WTC11 (cell line): ENCODE data around the gene IL36A. TPM values are rescaled to one million over a fixed set of nuclear protein-coding genes. Genes with fewer than 3 reads are reported as not detected.

Source experiments
- ATAC-seq: fragments of 200-7000 bp; cut with Tn5 transposase; 2 replicates; pipeline ENCODE4 v1.10.0; 2021; ENCODE audit warnings: mild to moderate bottlenecking, moderate library complexity
- CTCF ChIA-PET: fragments of 300-600 bp; sonication (Branson Sonifier 250); formaldehyde crosslinking; loops from one replicate; lab custom pipeline; 2021; ENCODE audit warnings: antibody characterized with exemption; lab: Charles Lee
- POLR2A ChIA-PET: fragments of 350-600 bp; sonication (Branson Sonifier 250); formaldehyde crosslinking; loops from one replicate; lab custom pipeline; 2021; ENCODE audit warnings: antibody characterized with exemption; lab: Charles Lee
- DNase-seq: peaks from one replicate; pipeline ENCODE4 v3.0.0; 2021; ENCODE audit warnings: low spot score
- H3K27ac Mint-ChIP-seq: 2 replicates; pipeline ENCODE4 v1.8.0; 2021; ENCODE audit warnings: mixed read lengths
- H3K27me3 Mint-ChIP-seq: 2 replicates; pipeline ENCODE4 v1.8.0; 2021; ENCODE audit warnings: low read depth, mild to moderate bottlenecking, moderate library complexity, mixed read lengths
- H3K36me3 Mint-ChIP-seq: 2 replicates; pipeline ENCODE4 v1.8.0; 2021; ENCODE audit warnings: mixed read lengths
- H3K4me1 Mint-ChIP-seq: 2 replicates; pipeline ENCODE4 v1.8.0; 2022; ENCODE audit warnings: mixed read lengths
- H3K4me3 Mint-ChIP-seq: 2 replicates; pipeline ENCODE4 v1.8.0; 2021; ENCODE audit warnings: mild to moderate bottlenecking, moderate library complexity, mixed read lengths
- H3K9me3 Mint-ChIP-seq: 2 replicates; pipeline ENCODE4 v1.8.0; 2021; ENCODE audit warnings: mixed read lengths
- ARID4B ChIP-seq: sonication (generic); formaldehyde crosslinking; IDR thresholded peaks from 2 replicates; pipeline ENCODE4 v1.8.0; 2023; ENCODE audit warnings: missing genetic modification reagents, mild to moderate bottlenecking, borderline replicate concordance
- E2F4 ChIP-seq: sonication (generic); formaldehyde crosslinking; IDR thresholded peaks from 2 replicates; pipeline ENCODE4 v1.8.1; 2022; ENCODE audit warnings: low read depth, mild to moderate bottlenecking, moderate library complexity, missing genetic modification reagents, borderline replicate concordance
- ERG ChIP-seq: fragments of 250-450 bp; sonication (Bioruptor Pico); IDR thresholded peaks from 2 replicates; pipeline ENCODE4 v1.8.0; 2021; ENCODE audit warnings: mild to moderate bottlenecking
- ESRRA ChIP-seq: sonication (generic); formaldehyde crosslinking; IDR thresholded peaks from 2 replicates; pipeline ENCODE4 v1.8.1; 2022; ENCODE audit warnings: mild to moderate bottlenecking, missing genetic modification reagents, borderline replicate concordance
- FOXJ3 ChIP-seq: sonication (generic); formaldehyde crosslinking; IDR thresholded peaks from 2 replicates; pipeline ENCODE4 v1.9.0; 2021; ENCODE audit warnings: missing genetic modification reagents, mild to moderate bottlenecking, borderline replicate concordance
- HMGXB4 ChIP-seq: sonication (generic); formaldehyde crosslinking; IDR thresholded peaks from 2 replicates; pipeline ENCODE4 v1.8.1; 2023; ENCODE audit warnings: mild to moderate bottlenecking, moderate library complexity, missing genetic modification reagents
- KAT7 ChIP-seq: sonication (generic); formaldehyde crosslinking; IDR thresholded peaks from 2 replicates; pipeline ENCODE4 v1.8.1; 2023; ENCODE audit warnings: missing genetic modification reagents, mild to moderate bottlenecking, borderline replicate concordance
- MAX ChIP-seq: sonication (generic); formaldehyde crosslinking; IDR thresholded peaks from 2 replicates; pipeline ENCODE4 v1.8.0; 2022; ENCODE audit warnings: mild to moderate bottlenecking, missing genetic modification reagents
- NR1H2 ChIP-seq: sonication (generic); formaldehyde crosslinking; IDR thresholded peaks from 2 replicates; pipeline ENCODE4 v1.9.0; 2021; ENCODE audit warnings: mild to moderate bottlenecking, moderate library complexity, missing genetic modification reagents
- OVOL2 ChIP-seq: fragments of 250-450 bp; sonication (Bioruptor Pico); IDR thresholded peaks from 2 replicates; pipeline ENCODE4 v1.9.0; 2021; ENCODE audit warnings: mild to moderate bottlenecking, borderline replicate concordance
- PREB ChIP-seq: sonication (generic); formaldehyde crosslinking; IDR thresholded peaks from 2 replicates; pipeline ENCODE4 v1.8.1; 2022; ENCODE audit warnings: mild to moderate bottlenecking, missing genetic modification reagents, moderate library complexity, borderline replicate concordance
- PRRX2 ChIP-seq: fragments of 250-450 bp; sonication (Bioruptor Pico); IDR thresholded peaks from 2 replicates; pipeline ENCODE4 v1.8.0; 2021; ENCODE audit warnings: mild to moderate bottlenecking
- RORB ChIP-seq: fragments of 250-450 bp; sonication (Bioruptor Pico); IDR thresholded peaks from 2 replicates; pipeline ENCODE4 v1.9.0; 2021; ENCODE audit warnings: mild to moderate bottlenecking
- TCF7 ChIP-seq: sonication (generic); formaldehyde crosslinking; IDR thresholded peaks from 2 replicates; pipeline ENCODE4 v1.8.0; 2022; ENCODE audit warnings: mild to moderate bottlenecking, low read depth, missing genetic modification reagents, moderate library complexity
- TEAD1 ChIP-seq: sonication (generic); formaldehyde crosslinking; IDR thresholded peaks from 2 replicates; pipeline ENCODE4 v1.8.0; 2022; ENCODE audit warnings: mild to moderate bottlenecking, missing genetic modification reagents
- USF1 ChIP-seq: sonication (generic); formaldehyde crosslinking; IDR thresholded peaks from 2 replicates; pipeline ENCODE4 v1.8.0; 2022; ENCODE audit warnings: mild to moderate bottlenecking, missing genetic modification reagents
- ZBTB21 ChIP-seq: sonication (generic); formaldehyde crosslinking; IDR thresholded peaks from 2 replicates; pipeline ENCODE4 v1.8.1; 2023; ENCODE audit warnings: mild to moderate bottlenecking, missing genetic modification reagents, borderline replicate concordance
- ZNF317 ChIP-seq: sonication (generic); formaldehyde crosslinking; IDR thresholded peaks from 2 replicates; pipeline ENCODE4 v1.8.1; 2023; ENCODE audit warnings: low read depth, mild to moderate bottlenecking, moderate library complexity, missing genetic modification reagents, borderline replicate concordance
- ZNF423 ChIP-seq: fragments of 250-450 bp; sonication (Bioruptor Pico); IDR thresholded peaks from 2 replicates; pipeline ENCODE4 v2.1.2; 2022; ENCODE audit warnings: mild to moderate bottlenecking, moderate library complexity
- total RNA-seq: library from RNA; stranded (reverse); gene quantifications from 3 replicates; pipeline ENCODE4 v1.2.3, GENCODE V29; 2021

The IL36A gene
- total RNA-seq, 1 experiment from 2014 or later: not detected

- no peak for TF ChIP-seq PRRX2 (CRISPR knock-in tag)
- no peak for TF ChIP-seq FOXJ3 (CRISPR knock-in tag)
- TF ChIP-seq USF1: no peak
- no peak for TF ChIP-seq ZNF423 (CRISPR knock-in tag)
Measured at GRCh38 chr2:113009622-113010021, 4.4 kb downstream of the IL36A start (continued).

GRCh38 chr2:113010088-113010487, 4.8 kb downstream of the IL36A start:
- Mint-ChIP-seq H3K36me3 (no peaks in the 10 kb centered on the region), H3K27me3 (peaks cover 15% of the 10 kb centered on the region), H3K4me3 (no peak overlapping the region), H3K27ac (no peak overlapping the region), H3K9me3 (peaks cover 28% of the 10 kb centered on the region), H3K4me1 (no peaks in the 10 kb centered on the region)
- no peak for ATAC-seq
- CTCF ChIA-PET: no interaction called here
- POLR2A ChIA-PET: no interaction called here
- TF ChIP-seq KAT7 (no peak), ARID4B (CRISPR knock-in tag) (no peak), E2F4 (CRISPR knock-in tag) (no peak), ZNF317 (CRISPR knock-in tag) (no peak), PREB (CRISPR knock-in tag) (no peak), ZNF423 (CRISPR knock-in tag) (no peak), MAX (CRISPR knock-in tag) (no peak), HMGXB4 (no peak)
- TF ChIP-seq, all 79 proteins: peak for 0
- DNase-seq: no peak

GRCh38 chr2:113011108-113011507, 5.8 kb downstream of the IL36A start:
- H3K27ac Mint-ChIP-seq: no peak overlapping the region
- no peak overlapping the region for H3K4me3 Mint-ChIP-seq
- POLR2A ChIA-PET: no interaction called here
- H3K36me3 Mint-ChIP-seq: no peaks in the 10 kb centered on the region
- H3K27me3 Mint-ChIP-seq: peaks cover 23% of the 10 kb centered on the region
- ATAC-seq: no peak
- peaks cover 22% of the 10 kb centered on the region for H3K9me3 Mint-ChIP-seq
- DNase-seq: no peak
- H3K4me1 Mint-ChIP-seq: no peaks in the 10 kb centered on the region
- CTCF ChIA-PET: no interaction called here
- TF ChIP-seq NR1H2 (CRISPR knock-in tag): no peak
- TF ChIP-seq RORB (CRISPR knock-in tag): no peak
- no peak for TF ChIP-seq OVOL2 (CRISPR knock-in tag)
- TF ChIP-seq ZBTB21: no peak
- TF ChIP-seq ERG (CRISPR knock-in tag): no peak
- no peak for TF ChIP-seq TEAD1 (CRISPR knock-in tag)
- TF ChIP-seq TCF7: no peak
- no peak for TF ChIP-seq ESRRA (CRISPR knock-in tag)
